ENCODE data around the gene CDPF1. TPM values are rescaled to one million over a fixed set of nuclear protein-coding genes. Genes with fewer than 3 reads are reported as not detected.

CDPF1 gene
- total RNA-seq, 1 donor from 2014 or later: 22.1 TPM

DNA sequence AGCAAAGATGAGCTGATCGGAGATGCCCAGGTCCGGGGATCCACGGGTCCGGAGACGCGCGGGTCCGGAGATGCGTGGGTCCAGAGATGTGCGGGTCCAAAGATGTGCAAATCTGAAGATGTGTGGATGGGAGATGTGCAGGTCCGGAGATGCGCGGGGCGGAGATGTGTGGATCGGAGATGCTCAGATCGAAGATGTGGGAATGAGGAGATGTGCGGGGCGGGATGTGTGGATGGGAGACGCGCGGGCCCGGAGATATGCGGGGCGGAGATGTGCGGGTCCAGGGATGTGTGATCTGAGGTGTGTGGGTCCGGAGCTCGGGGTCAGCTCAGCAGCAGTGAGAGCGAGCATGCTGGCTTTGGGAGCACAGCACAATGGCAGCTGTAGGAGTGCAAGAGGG is 35.5 kb downstream of the CDPF1 start:
- peaks cover 0 to 50% of the 10 kb centered on the region in 2 donors for H3K36me3 ChIP-seq
- TF ChIP-seq CTCF (IDR thresholded peaks at IDR 0.05) (no peak), POLR2A (IDR thresholded peaks at IDR 0.05) (no peak), POLR2AphosphoS5 (IDR thresholded peaks at IDR 0.05; ENCODE audit: insufficient read depth in 1 of 2, low read depth in 1 of 2) (no peak)
- intact Hi-C loops (cut with DNase I): no loop called here

DNA sequence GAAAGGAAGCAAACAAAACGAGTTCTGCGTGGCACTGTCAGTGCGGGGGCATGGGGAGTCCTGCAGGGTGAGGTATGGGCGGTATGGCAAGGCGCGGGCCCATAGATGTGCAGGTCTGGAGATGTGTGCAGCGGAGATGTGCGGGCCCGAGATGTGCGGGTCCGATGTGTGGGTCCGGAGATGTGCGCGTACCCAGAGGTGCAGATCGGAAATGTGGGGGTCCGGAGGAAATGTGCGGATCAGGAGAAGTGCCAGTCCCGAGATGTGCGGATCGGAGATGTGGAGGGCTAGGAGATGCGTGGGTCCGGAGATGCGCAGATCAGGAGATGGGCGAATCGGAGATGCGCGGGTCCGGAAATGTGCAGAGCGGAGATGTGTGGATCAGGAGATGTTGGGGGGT is 35.9 kb downstream of the CDPF1 start:
- intact Hi-C loops (cut with DNase I): no loop called here
- no peak for DNase-seq (ENCODE audit: extremely low spot score in 2 of 2)
- Histone ChIP-seq H3K36me3 (peaks cover 0 to 49% of the 10 kb centered on the region in 2 donors), H3K27ac (no peak overlapping the region), H3K4me1 (no peaks in the 10 kb centered on the region), H3K9me3 (peaks cover 2% of the 10 kb centered on the region), H3K4me3 (no peak overlapping the region), H3K27me3 (no peaks in the 10 kb centered on the region)
- TF ChIP-seq POLR2A (IDR thresholded peaks at IDR 0.05): no peak
- no peak for TF ChIP-seq POLR2AphosphoS5 (IDR thresholded peaks at IDR 0.05; ENCODE audit: insufficient read depth in 1 of 2, low read depth in 1 of 2)
- TF ChIP-seq CTCF (IDR thresholded peaks at IDR 0.05): no peak

More for the DNA sequence above, 35.5 kb downstream of the CDPF1 start:
- Histone ChIP-seq H3K9me3 (no peaks in the 10 kb centered on the region), H3K4me3 (no peak overlapping the region), H3K27ac (no peak overlapping the region), H3K4me1 (no peaks in the 10 kb centered on the region), H3K27me3 (no peaks in the 10 kb centered on the region)
- no peak for DNase-seq (ENCODE audit: extremely low spot score in 2 of 2)

- intact Hi-C loops (cut with DNase I): no loop called here
- Histone ChIP-seq H3K36me3 (peaks cover 0 to 38% of the 10 kb centered on the region in 2 donors), H3K27me3 (no peaks in the 10 kb centered on the region), H3K4me3 (no peak overlapping the region), H3K27ac (no peak overlapping the region), H3K9me3 (peaks cover 10% of the 10 kb centered on the region), H3K4me1 (no peaks in the 10 kb centered on the region)
- no peak for TF ChIP-seq POLR2A (IDR thresholded peaks at IDR 0.05)
- TF ChIP-seq CTCF (IDR thresholded peaks at IDR 0.05): no peak
- no peak for TF ChIP-seq POLR2AphosphoS5 (IDR thresholded peaks at IDR 0.05; ENCODE audit: insufficient read depth in 1 of 2, low read depth in 1 of 2)
- no peak for DNase-seq (ENCODE audit: extremely low spot score in 2 of 2)
Measured at GRCh38 chr22:46213052-46213451, 37.0 kb downstream of the CDPF1 start.

- H3K36me3 ChIP-seq: peaks cover 0 to 34% of the 10 kb centered on the region in 2 donors
- no peak overlapping the region for H3K27ac ChIP-seq
- no peaks in the 10 kb centered on the region for H3K27me3 ChIP-seq
- TF ChIP-seq CTCF (IDR thresholded peaks at IDR 0.05): no peak
- TF ChIP-seq POLR2AphosphoS5 (IDR thresholded peaks at IDR 0.05; ENCODE audit: insufficient read depth in 1 of 2, low read depth in 1 of 2): no peak
- no peak for TF ChIP-seq POLR2A (IDR thresholded peaks at IDR 0.05)
- intact Hi-C loops (cut with DNase I): no loop called here
- H3K4me3 ChIP-seq: no peak overlapping the region
- H3K4me1 ChIP-seq: no peaks in the 10 kb centered on the region
- no peak for DNase-seq (ENCODE audit: extremely low spot score in 2 of 2)
- peaks cover 10% of the 10 kb centered on the region for H3K9me3 ChIP-seq
Measured at GRCh38 chr22:46212195-46212594, 37.9 kb downstream of the CDPF1 start.

- no peaks in the 10 kb centered on the region for H3K4me1 ChIP-seq
- no peak overlapping the region for H3K4me3 ChIP-seq
- TF ChIP-seq POLR2AphosphoS5 (IDR thresholded peaks at IDR 0.05; ENCODE audit: insufficient read depth in 1 of 2, low read depth in 1 of 2) (no peak), CTCF (IDR thresholded peaks at IDR 0.05) (no peak), POLR2A (IDR thresholded peaks at IDR 0.05) (no peak)
- H3K27me3 ChIP-seq: no peaks in the 10 kb centered on the region
- intact Hi-C loops (cut with DNase I): no loop called here
- peaks cover 0 to 25% of the 10 kb centered on the region in 2 donors for H3K36me3 ChIP-seq
- H3K27ac ChIP-seq: no peak overlapping the region
- DNase-seq (ENCODE audit: extremely low spot score in 2 of 2): no peak
- peaks cover 10% of the 10 kb centered on the region for H3K9me3 ChIP-seq
Measured at GRCh38 chr22:46209262-46209661, 40.8 kb downstream of the CDPF1 start.
